BLaER1 (cell line): ENCODE measurements around the gene EP400.
"Not testable (repeated sequence)": the region's sequence is repeated elsewhere in the genome, so short reads cannot be mapped to it uniquely, and the experiment has no call there.

Source experiments
- H3K27ac ChIP-seq: shearing (Covaris generic); formaldehyde crosslinking; 2 replicates; pipeline ENCODE4 v1.8.1; 2022
- H3K27me3 ChIP-seq: shearing (Covaris generic); formaldehyde crosslinking; 2 replicates; pipeline ENCODE4 v1.8.1; 2022
- H3K36me3 ChIP-seq: shearing (Covaris generic); formaldehyde crosslinking; 2 replicates; pipeline ENCODE4 v1.8.1; 2022
- H3K4me1 ChIP-seq: shearing (Covaris generic); formaldehyde crosslinking; 2 replicates; pipeline ENCODE4 v1.8.1; 2022
- H3K4me2 ChIP-seq: shearing (Covaris generic); formaldehyde crosslinking; 2 replicates; pipeline ENCODE4 v1.8.1; 2022
- H3K4me3 ChIP-seq: shearing (Covaris generic); formaldehyde crosslinking; 2 replicates; pipeline ENCODE4 v1.8.1; 2022
- H3K9ac ChIP-seq: shearing (Covaris generic); formaldehyde crosslinking; 2 replicates; pipeline ENCODE4 v1.8.1; 2022
- H3K9me3 ChIP-seq: shearing (Covaris generic); formaldehyde crosslinking; 2 replicates; pipeline ENCODE4 v1.8.1; 2022
- H4K20me1 ChIP-seq: shearing (Covaris generic); formaldehyde crosslinking; 2 replicates; pipeline ENCODE4 v1.8.1; 2022
- Cebpa-rat ChIP-seq: shearing (Covaris generic); IDR thresholded peaks from 2 replicates; pipeline ENCODE4 v1.8.1; 2022

EP400 gene

GRCh38 chr12:132036063-132036683, 86.4 kb downstream of the EP400 start:
- H3K4me3 ChIP-seq: no peak overlapping the region
- H4K20me1 ChIP-seq: peaks cover 18% of the 10 kb centered on the region
- peaks cover 97% of the 10 kb centered on the region for H3K36me3 ChIP-seq

DNA sequence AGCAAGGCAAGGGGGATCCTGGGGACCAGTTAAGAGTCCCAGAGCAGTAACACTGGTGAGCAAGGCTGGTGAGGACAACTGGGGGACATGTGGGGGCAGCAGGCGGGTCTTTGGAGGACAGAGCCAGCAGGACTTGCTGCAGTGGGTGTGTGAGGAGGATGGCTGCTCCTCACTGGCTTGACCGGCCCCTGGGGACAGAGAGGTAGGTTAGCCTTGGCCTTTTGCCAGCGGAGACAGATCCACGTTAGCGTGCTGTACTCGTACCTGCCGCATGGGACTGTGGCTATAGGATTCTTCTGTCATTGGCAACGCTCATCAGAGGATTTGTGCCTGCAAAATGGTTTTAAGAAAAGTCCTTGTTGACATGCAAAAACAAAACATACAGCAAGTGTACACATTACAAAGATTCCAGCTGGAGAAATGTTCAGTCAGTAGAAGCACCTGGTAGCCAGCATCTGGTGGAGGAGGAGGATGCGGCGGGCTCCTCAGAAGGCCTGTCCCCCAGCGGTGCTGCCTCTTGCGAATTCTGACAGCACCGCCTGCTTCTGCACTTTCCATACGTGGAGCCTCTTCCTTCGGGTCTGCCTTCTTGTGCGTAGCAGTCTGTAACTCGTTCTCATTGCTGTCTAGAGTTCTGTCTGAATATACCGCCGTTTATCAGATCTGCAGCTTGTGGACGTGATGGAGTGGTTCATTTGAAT, 91.3 kb downstream of the EP400 start:
- H3K4me2 ChIP-seq: peak overlapping the region; percentile 65
- peak overlapping the region; percentile 26; the same call in 1 of the 2 replicates for H3K27ac ChIP-seq
- H3K4me1 ChIP-seq: peaks cover 29% of the 10 kb centered on the region
- no peaks in the 10 kb centered on the region for H3K27me3 ChIP-seq
- H3K9me3 ChIP-seq: no peaks in the 10 kb centered on the region
- peaks cover 93% of the 10 kb centered on the region for H3K36me3 ChIP-seq
- H4K20me1 ChIP-seq: peaks cover 43% of the 10 kb centered on the region
- H3K4me3 ChIP-seq: no peak overlapping the region
- TF ChIP-seq Cebpa-rat: no peak
- H3K9ac ChIP-seq: peak overlapping the region; percentile 49

More at GRCh38 chr12:132036063-132036683, 86.4 kb downstream of the EP400 start:
- Histone ChIP-seq H3K9ac (no peak overlapping the region), H3K27ac (no peak overlapping the region), H3K27me3 (no peaks in the 10 kb centered on the region), H3K4me1 (peaks cover 10% of the 10 kb centered on the region), H3K4me2 (no peak overlapping the region), H3K9me3 (no peaks in the 10 kb centered on the region)
- no peak for TF ChIP-seq Cebpa-rat

GRCh38 chr12:132043216-132043615, 93.5 kb downstream of the EP400 start:
- peaks cover 29% of the 10 kb centered on the region for H3K4me1 ChIP-seq
- peaks cover 33% of the 10 kb centered on the region for H4K20me1 ChIP-seq
- no peaks in the 10 kb centered on the region for H3K9me3 ChIP-seq
- H3K36me3 ChIP-seq: peaks cover 93% of the 10 kb centered on the region
- no peak for TF ChIP-seq Cebpa-rat
- H3K27me3 ChIP-seq: no peaks in the 10 kb centered on the region
- no peak overlapping the region for H3K27ac ChIP-seq
- H3K9ac ChIP-seq: no peak overlapping the region
- H3K4me2 ChIP-seq: no peak overlapping the region; the same call in 1 of the 2 replicates
- H3K4me3 ChIP-seq: no peak overlapping the region

- H3K36me3 ChIP-seq: peaks cover 93% of the 10 kb centered on the region
- H4K20me1 ChIP-seq: peaks cover 34% of the 10 kb centered on the region
- no peak overlapping the region for H3K4me2 ChIP-seq
- no peaks in the 10 kb centered on the region for H3K27me3 ChIP-seq
- TF ChIP-seq Cebpa-rat: no peak
- no peak overlapping the region for H3K9ac ChIP-seq
- no peak overlapping the region for H3K4me3 ChIP-seq
- peaks cover 29% of the 10 kb centered on the region for H3K4me1 ChIP-seq
- H3K27ac ChIP-seq: no peak overlapping the region
- no peaks in the 10 kb centered on the region for H3K9me3 ChIP-seq
These were observed 94.2 kb downstream of the EP400 start for GRCh38 chr12:132043770-132044467.

GRCh38 chr12:132044661-132045412, 95.1 kb downstream of the EP400 start:
- Histone ChIP-seq H3K9me3 (0 out of 2 replicates have a peak, but pooled peaks cover under 1% of the 10 kb centered on the region), H4K20me1 (peaks cover 44% of the 10 kb centered on the region), H3K27ac (no peak overlapping the region), H3K27me3 (no peaks in the 10 kb centered on the region), H3K9ac (no peak overlapping the region), H3K4me1 (peaks cover 29% of the 10 kb centered on the region), H3K36me3 (peaks cover 93% of the 10 kb centered on the region), H3K4me2 (no peak overlapping the region), H3K4me3 (no peak overlapping the region)
- TF ChIP-seq Cebpa-rat: no peak

DNA sequence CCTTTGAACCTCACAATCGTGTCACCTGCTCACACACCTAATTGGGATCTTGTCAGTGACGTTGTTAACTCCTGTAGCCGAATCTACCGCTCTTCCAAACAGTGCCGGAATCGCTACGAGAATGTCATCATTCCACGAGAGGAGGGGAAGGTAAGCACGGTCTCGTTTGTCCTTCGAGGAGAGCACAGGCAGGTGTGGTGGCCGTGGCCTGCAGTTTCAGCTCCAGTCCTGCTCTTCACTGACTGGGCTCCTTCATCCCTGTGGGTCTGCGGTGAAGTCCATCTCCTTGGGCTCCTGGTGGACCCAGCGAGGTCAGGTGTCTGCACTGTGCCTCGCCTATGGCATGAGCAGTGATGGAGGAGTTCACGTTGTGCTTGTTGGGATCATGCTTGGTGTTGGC, 96.0 kb downstream of the EP400 start:
- TF ChIP-seq Cebpa-rat: no peak
- Histone ChIP-seq H3K9ac (no peak overlapping the region), H3K9me3 (peaks cover 9% of the 10 kb centered on the region), H3K36me3 (peaks cover 95% of the 10 kb centered on the region), H3K27ac (no peak overlapping the region), H3K4me3 (no peak overlapping the region), H4K20me1 (peaks cover 48% of the 10 kb centered on the region), H3K4me2 (no peak overlapping the region), H3K27me3 (no peaks in the 10 kb centered on the region), H3K4me1 (peaks cover 24% of the 10 kb centered on the region)

GRCh38 chr12:132046561-132046960, 96.8 kb downstream of the EP400 start:
- Histone ChIP-seq H3K27ac (no peak overlapping the region), H4K20me1 (peaks cover 44% of the 10 kb centered on the region), H3K4me2 (no peak overlapping the region), H3K4me1 (peaks cover 21% of the 10 kb centered on the region), H3K9ac (no peak overlapping the region), H3K36me3 (peaks cover 97% of the 10 kb centered on the region), H3K9me3 (peaks cover 17% of the 10 kb centered on the region), H3K4me3 (no peak overlapping the region), H3K27me3 (no peaks in the 10 kb centered on the region)
- no peak for TF ChIP-seq Cebpa-rat

DNA sequence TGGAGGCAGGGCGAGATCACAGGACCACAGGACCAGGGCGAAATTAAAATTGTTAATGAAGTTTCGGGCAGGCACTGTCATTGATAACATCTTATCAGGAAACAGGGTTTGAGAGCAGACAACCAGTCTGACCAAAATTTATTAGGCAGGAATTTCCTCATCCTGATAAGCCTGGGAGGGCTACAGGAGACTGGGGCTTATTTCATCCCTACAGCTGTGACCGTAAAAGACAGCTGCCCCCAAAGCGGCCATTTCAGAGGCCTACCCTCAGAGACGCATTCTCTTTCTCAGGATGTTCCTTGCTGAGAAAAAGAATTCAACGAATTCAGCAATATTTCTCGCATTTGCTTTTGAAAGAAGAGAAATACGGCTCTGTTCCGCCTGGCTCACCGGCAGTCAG, 97.9 kb downstream of the EP400 start:
- Histone ChIP-seq H3K9me3 (peaks cover 18% of the 10 kb centered on the region), H3K36me3 (peaks cover 99% of the 10 kb centered on the region), H3K4me1 (peaks cover 21% of the 10 kb centered on the region), H4K20me1 (peaks cover 44% of the 10 kb centered on the region)
- not testable (repeated sequence) for H3K9ac ChIP-seq, H3K4me2 ChIP-seq, H3K27ac ChIP-seq, H3K27me3 ChIP-seq, H3K4me3 ChIP-seq

DNA sequence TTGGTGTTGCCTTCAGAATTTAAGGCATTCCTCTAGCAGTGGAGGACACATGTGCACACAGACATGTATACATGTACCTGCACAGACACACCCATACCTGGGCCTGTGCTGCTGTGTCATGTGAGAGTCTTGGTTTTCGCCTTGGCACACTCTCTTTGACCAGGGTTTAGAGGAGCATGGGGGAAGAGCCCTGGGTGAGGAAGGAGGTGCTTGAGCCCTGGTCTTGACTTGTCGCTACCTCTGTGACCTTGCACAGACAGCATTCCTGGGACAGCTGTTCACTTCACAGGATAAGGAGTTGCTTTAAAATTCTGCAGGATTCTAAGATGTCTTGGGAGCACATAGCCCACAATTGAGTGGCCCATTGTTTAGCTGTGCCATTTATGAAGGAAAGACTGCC, 99.7 kb downstream of the EP400 start:
- Histone ChIP-seq H3K27me3 (no peaks in the 10 kb centered on the region), H3K4me1 (peaks cover 34% of the 10 kb centered on the region), H3K9ac (no peak overlapping the region), H3K27ac (no peak overlapping the region), H3K4me2 (no peak overlapping the region), H3K36me3 (peaks cover 96% of the 10 kb centered on the region), H4K20me1 (peaks cover 51% of the 10 kb centered on the region), H3K4me3 (no peak overlapping the region), H3K9me3 (peaks cover 18% of the 10 kb centered on the region)
- no peak for TF ChIP-seq Cebpa-rat
